ENCODE measurements around the gene SLC26A2. TPM values are rescaled to one million over a fixed set of nuclear protein-coding genes. Genes with fewer than 3 reads are reported as not detected.

The SLC26A2 gene
- total and polyA plus RNA-seq, 10 of the 15 experiments (the other 5 are each of a cell fraction or from before 2014, with no cell fraction given) = 1.7 to 6.4 (median 4.2) TPM

GRCh38 chr5:149999866-150000255, 39.3 kb downstream of the SLC26A2 start:
- BruUV-seq (replicated peaks) = TSS peak; percentile 86
- FAIRE-seq (no peak), ATAC-seq (no peak), DNase-seq (ENCODE audit: low read depth, low spot score) (no peak)
- Histone ChIP-seq H2AFZ (ENCODE audit: control insufficient read depth, low read depth, low read length) (peak overlapping the region; percentile 89), H3K9me3 (replicated peaks; ENCODE audit: control insufficient read depth, insufficient read depth, low read length) (no peaks in the 10 kb centered on the region), H3K79me2 (ENCODE audit: control insufficient read depth, insufficient read depth, low read length) (peaks cover 47% of the 10 kb centered on the region), H4K20me1 (ENCODE audit: control insufficient read depth, insufficient read depth) (no peaks in the 10 kb centered on the region), H3K4me2 (ENCODE audit: control insufficient read depth, insufficient read depth) (peak overlapping the region; percentile 83), H3K4me3 (peak overlapping the region; percentile 98), H3K27ac (ENCODE audit: control insufficient read depth, insufficient read depth) (peak overlapping the region; percentile 92), H3K36me3 (ENCODE audit: control insufficient read depth in 2 of 2, insufficient read depth in 2 of 2, low read length in 1 of 2) (peaks cover 0 to 3% of the 10 kb centered on the region in 2 experiments; a peak in 1 of 4 replicates), H3K27me3 (replicated peaks in 1 of 2; ENCODE audit: control insufficient read depth in 2 of 2, insufficient read depth in 2 of 2, low read length in 1 of 2) (no peaks in the 10 kb centered on the region), H3K9ac (ENCODE audit: control insufficient read depth, insufficient read depth, low read length) (peak overlapping the region; percentile 96), H3K4me1 (ENCODE audit: control insufficient read depth, insufficient read depth, low read length) (0 out of 2 replicates have a peak, but pooled peaks cover 3% of the 10 kb centered on the region)
- ChIA-PET RAD21 (ENCODE audit: unreplicated experiment) (interaction anchor here (1.3 to 1.4 kb wide), 3 partner anchors 8 to 146 kb away, joined by 4 to 5 read pairs (median 4); no protein-coding TSS in a partner anchor), CTCF (interaction anchor here (0.6 to 2.7 kb wide), 11 partner anchors 9 to 554 kb away, joined by 3 to 23 read pairs (median 4); partner anchors contain the start of gene SLC26A2), SMC1A (ENCODE audit: uncharacterized antibody, unreplicated experiment) (interaction anchor here (1.0 to 1.9 kb wide), 3 partner anchors 9 to 449 kb away, joined by 4 to 8 read pairs (median 4); partner anchors contain the start of gene CSNK1A1), POLR2A (interaction anchor here (0.9 to 1.8 kb wide), 5 partner anchors 9 to 275 kb away, joined by 3 to 6 read pairs (median 3); partner anchors contain the start of gene SLC26A2)
- WGBS (ENCODE audit: insufficient coverage, insufficient replicate concordance, low lambda C conversion rate, missing lambda C conversion rate) = 31% methylated on average over 7 of the region's 7 CpGs
- TF ChIP-seq EZH2 (IDR thresholded peaks at IDR 0.05; ENCODE audit: borderline replicate concordance, control insufficient read depth, low read depth, low read length) = no peak
- TF ChIP-seq NRF1 (conservative IDR thresholded peaks at IDR 0.05; ENCODE audit: low read depth, low read length) = no peak
- 0 out of 2 replicates have a peak, but pooled peaks have one; percentile 36 for TF ChIP-seq MLLT1 (IDR thresholded peaks at IDR 0.05)
- no peak for TF ChIP-seq RBBP5 (conservative IDR thresholded peaks at IDR 0.05)
- TF ChIP-seq FOS (IDR thresholded peaks at IDR 0.05; ENCODE audit: borderline replicate concordance, extremely low read depth, insufficient read length) = no peak
- intact Hi-C loops (cut with micrococcal nuclease; ENCODE audit: unreplicated experiment) (loop anchor here (2.0 kb wide), 1 partner anchor 39 kb away; the partner anchor contains the start of gene SLC26A2), in situ Hi-C loops (cut with MboI) (no loop called here)
